Gastrocnemius medialis (tissue), 4 donors: Measurements from ENCODE around the gene ERICH3.

Experiments
- CTCF ChIP-seq, 5 experiments: fragments of 450-650 bp in 3 of 5; fragments of 200-600 bp in 2 of 5; sonication (generic) in 2 of 5; IDR thresholded peaks in 4 of 5; conservative IDR thresholded peaks in 1 of 5; 1 replicate in 4 of 5; 2 replicates in 1 of 5; pipeline ENCODE4 v1.5.1; 2016 to 2019; ENCODE audit warnings: antibody characterized with exemption in 5 of 5, mild to moderate bottlenecking in 3 of 5, moderate library complexity in 3 of 5
- POLR2A ChIP-seq, 2 donors: fragments of 450-650 bp; IDR thresholded peaks; one replicate each; pipeline ENCODE4 v1.6.1; 2017; ENCODE audit warnings: antibody characterized with exemption in 2 of 2, mild to moderate bottlenecking in 2 of 2, moderate library complexity in 2 of 2

GRCh38 chr1:74583397-74583796 is 90.2 kb downstream of the ERICH3 start:
- TF ChIP-seq CTCF (IDR thresholded peaks at IDR 0.05 in 4 of 5, conservative IDR thresholded peaks at IDR 0.05 in 1 of 5) (no peak), POLR2A (IDR thresholded peaks at IDR 0.05) (no peak)
